H1 (cell line): Measurements from ENCODE around the gene CCL5.

Source experiments
- EP300 ChIP-seq, 2 experiments: IDR thresholded peaks; 1 replicate in 1 of 2; 2 replicates in 1 of 2; pipeline ENCODE4 v1.6.1; 2011 to 2012; ENCODE audit warnings: low read depth in 2 of 2, low read length in 2 of 2, mild to moderate bottlenecking in 2 of 2, borderline replicate concordance in 1 of 2, inconsistent platforms in 1 of 2, moderate library complexity in 1 of 2
- POLR2A ChIP-seq, 2 experiments: IDR thresholded peaks; 1 replicate in 1 of 2; 2 replicates in 1 of 2; pipeline ENCODE4 v1.6.1; 2011; ENCODE audit warnings: low read depth in 2 of 2, low read length in 2 of 2, mild to moderate bottlenecking in 2 of 2; ENCODE audit errors: control extremely low read depth in 1 of 2
- POLR2AphosphoS5 ChIP-seq: IDR thresholded peaks from 2 replicates; pipeline ENCODE4 v1.6.1; 2011; ENCODE audit warnings: low read depth, low read length
- RAD21 ChIP-seq, 2 experiments: IDR thresholded peaks in 1 of 2; conservative IDR thresholded peaks in 1 of 2; 2 replicates each; pipeline ENCODE4 v1.6.1; 2011; ENCODE audit warnings: low read depth in 2 of 2, low read length in 2 of 2, improper control_type of control experiment in 1 of 2, inconsistent platforms in 1 of 2, mild to moderate bottlenecking in 1 of 2, moderate library complexity in 1 of 2
- RXRA ChIP-seq: IDR thresholded peaks from 2 replicates; pipeline ENCODE4 v1.6.1; 2011; ENCODE audit warnings: low read depth, mild to moderate bottlenecking, low read length, moderate library complexity; ENCODE audit not compliant: insufficient read depth
- SAP30 ChIP-seq: fragments of 300-600 bp; sonication (generic); IDR thresholded peaks from 2 replicates; pipeline ENCODE4 v1.7.1; 2012; ENCODE audit warnings: low read length, moderate library complexity, mild to moderate bottlenecking, inconsistent platforms; ENCODE audit not compliant: insufficient read depth, insufficient replicate concordance
- TAF1 ChIP-seq: IDR thresholded peaks from 2 replicates; pipeline ENCODE4 v1.6.1; 2011; ENCODE audit warnings: mild to moderate bottlenecking, low read depth, low read length
- TAF7 ChIP-seq: optimal IDR thresholded peaks from 2 replicates; pipeline ENCODE3; 2011; ENCODE audit warnings: low read depth, mild to moderate bottlenecking, inconsistent platforms, low read length, moderate library complexity, borderline replicate concordance
- YY1 ChIP-seq: IDR thresholded peaks from 2 replicates; pipeline ENCODE4 v1.6.1; 2011; ENCODE audit warnings: low read depth, mild to moderate bottlenecking, low read length
- TF ChIP-seq, protein P1 (sequence below), 3 experiments: IDR thresholded peaks; 1 replicate in 2 of 3; 2 replicates in 1 of 3; pipeline versions ENCODE4 v1.5.1 to v1.6.1; 2011; ENCODE audit warnings: low read length in 3 of 3, mild to moderate bottlenecking in 3 of 3, inconsistent platforms in 2 of 3, low read depth in 1 of 3, moderate library complexity in 1 of 3; ENCODE audit not compliant: insufficient read depth in 1 of 3; ENCODE audit errors: control extremely low read depth in 1 of 3
- TF ChIP-seq, protein P2 (sequence below): IDR thresholded peaks from 2 replicates; pipeline ENCODE4 v1.6.1; 2011; ENCODE audit warnings: low read length, improper control_type of control experiment
- TF ChIP-seq, protein P3 (sequence below): IDR thresholded peaks from 2 replicates; pipeline ENCODE4 v1.6.1; 2012; ENCODE audit warnings: inconsistent platforms

DNA sequence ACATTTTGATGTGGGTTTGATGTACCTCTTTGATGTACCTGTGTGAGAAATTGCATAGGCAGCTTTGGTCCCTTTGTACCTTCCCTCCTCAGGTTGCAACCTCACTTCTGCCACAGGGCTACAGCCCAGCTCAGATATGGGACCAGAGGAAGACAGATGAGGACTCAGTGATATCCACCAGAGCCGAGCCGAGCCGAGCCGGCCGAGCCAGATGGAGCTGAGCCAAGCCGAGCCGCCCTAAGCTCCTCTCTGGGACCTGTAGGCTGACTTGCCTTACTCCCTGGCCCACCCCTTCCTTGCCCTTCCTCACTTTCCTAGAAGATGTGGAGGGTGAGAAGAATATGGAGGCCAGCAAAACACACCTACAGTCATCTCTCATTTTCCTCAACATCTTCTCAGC lies 15.3 kb downstream of the CCL5 start:
- TF ChIP-seq TAF7 = no peak
- TF ChIP-seq, protein P1, sequence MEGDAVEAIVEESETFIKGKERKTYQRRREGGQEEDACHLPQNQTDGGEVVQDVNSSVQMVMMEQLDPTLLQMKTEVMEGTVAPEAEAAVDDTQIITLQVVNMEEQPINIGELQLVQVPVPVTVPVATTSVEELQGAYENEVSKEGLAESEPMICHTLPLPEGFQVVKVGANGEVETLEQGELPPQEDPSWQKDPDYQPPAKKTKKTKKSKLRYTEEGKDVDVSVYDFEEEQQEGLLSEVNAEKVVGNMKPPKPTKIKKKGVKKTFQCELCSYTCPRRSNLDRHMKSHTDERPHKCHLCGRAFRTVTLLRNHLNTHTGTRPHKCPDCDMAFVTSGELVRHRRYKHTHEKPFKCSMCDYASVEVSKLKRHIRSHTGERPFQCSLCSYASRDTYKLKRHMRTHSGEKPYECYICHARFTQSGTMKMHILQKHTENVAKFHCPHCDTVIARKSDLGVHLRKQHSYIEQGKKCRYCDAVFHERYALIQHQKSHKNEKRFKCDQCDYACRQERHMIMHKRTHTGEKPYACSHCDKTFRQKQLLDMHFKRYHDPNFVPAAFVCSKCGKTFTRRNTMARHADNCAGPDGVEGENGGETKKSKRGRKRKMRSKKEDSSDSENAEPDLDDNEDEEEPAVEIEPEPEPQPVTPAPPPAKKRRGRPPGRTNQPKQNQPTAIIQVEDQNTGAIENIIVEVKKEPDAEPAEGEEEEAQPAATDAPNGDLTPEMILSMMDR (IDR thresholded peaks at IDR 0.05; ENCODE audit: control extremely low read depth in 1 of 3, insufficient read depth in 1 of 3, low read depth in 1 of 3, low read length in 3 of 3) = no peak
- TF ChIP-seq POLR2A (IDR thresholded peaks at IDR 0.05; ENCODE audit: control extremely low read depth in 1 of 2, low read depth in 2 of 2, low read length in 2 of 2) = no peak
- TF ChIP-seq, protein P2, sequence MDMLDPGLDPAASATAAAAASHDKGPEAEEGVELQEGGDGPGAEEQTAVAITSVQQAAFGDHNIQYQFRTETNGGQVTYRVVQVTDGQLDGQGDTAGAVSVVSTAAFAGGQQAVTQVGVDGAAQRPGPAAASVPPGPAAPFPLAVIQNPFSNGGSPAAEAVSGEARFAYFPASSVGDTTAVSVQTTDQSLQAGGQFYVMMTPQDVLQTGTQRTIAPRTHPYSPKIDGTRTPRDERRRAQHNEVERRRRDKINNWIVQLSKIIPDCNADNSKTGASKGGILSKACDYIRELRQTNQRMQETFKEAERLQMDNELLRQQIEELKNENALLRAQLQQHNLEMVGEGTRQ = no peak
- no peak for TF ChIP-seq EP300 (IDR thresholded peaks at IDR 0.05; ENCODE audit: borderline replicate concordance in 1 of 2, low read depth in 2 of 2, low read length in 2 of 2)
- TF ChIP-seq, protein P3, sequence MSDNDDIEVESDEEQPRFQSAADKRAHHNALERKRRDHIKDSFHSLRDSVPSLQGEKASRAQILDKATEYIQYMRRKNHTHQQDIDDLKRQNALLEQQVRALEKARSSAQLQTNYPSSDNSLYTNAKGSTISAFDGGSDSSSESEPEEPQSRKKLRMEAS = no peak
- TF ChIP-seq RAD21 (IDR thresholded peaks at IDR 0.05 in 1 of 2, conservative IDR thresholded peaks at IDR 0.05 in 1 of 2; ENCODE audit: low read depth in 2 of 2, low read length in 2 of 2) = no peak
- TF ChIP-seq TAF1 = no peak
- TF ChIP-seq YY1 = no peak
- no peak for TF ChIP-seq POLR2AphosphoS5
- TF ChIP-seq SAP30 = no peak
- TF ChIP-seq RXRA = no peak
